Measurements from ENCODE around the gene TOM1L2. TPM values are rescaled to one million over a fixed set of nuclear protein-coding genes. Genes with fewer than 3 reads are reported as not detected.
"Not testable (repeated sequence)": the region's sequence is repeated elsewhere in the genome, so short reads cannot be mapped to it uniquely, and the experiment has no call there.

TOM1L2 gene
- total RNA-seq, 1 experiment from 2014 or later = 6.4 TPM

DNA sequence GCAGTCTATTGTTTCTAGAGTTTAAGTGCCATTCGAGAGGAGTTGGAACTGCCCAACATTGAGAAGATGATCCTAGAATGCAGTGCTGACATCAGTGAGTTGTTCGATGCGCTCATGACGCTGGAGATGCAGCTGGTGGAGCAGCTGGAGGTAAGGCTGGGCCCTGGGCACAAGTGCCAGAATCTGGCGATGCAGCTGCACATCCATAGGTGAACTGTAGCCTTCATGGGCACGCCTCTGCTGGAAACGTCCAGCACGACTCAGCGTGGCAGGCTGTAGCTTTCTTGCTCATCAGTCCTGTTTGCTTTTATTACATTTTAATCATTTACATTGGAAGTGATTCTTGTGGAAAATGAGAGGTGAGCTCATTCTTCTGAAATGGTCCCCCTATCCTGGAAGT is 32.1 kb upstream of the TOM1L2 start:
- DNase-seq = no peak
- Histone ChIP-seq H3K27ac (ENCODE audit: low read length) (no peak overlapping the region), H2AFZ (ENCODE audit: low read length) (no peak overlapping the region), H3K4me1 (ENCODE audit: low read length) (peaks cover 19% of the 10 kb centered on the region), H3K79me2 (ENCODE audit: low read length) (no peaks in the 10 kb centered on the region), H3K4me2 (ENCODE audit: low read depth, low read length, poor library complexity, severe bottlenecking) (no peak overlapping the region), H3K9ac (ENCODE audit: low read length) (no peak overlapping the region), H4K20me1 (ENCODE audit: insufficient read depth, low read depth, low read length) (peaks cover 3% of the 10 kb centered on the region; the same call in 1 of the 2 replicates), H3K9me2 (replicated peaks; ENCODE audit: insufficient read depth, low read length) (no peaks in the 10 kb centered on the region), H3K4me3 (ENCODE audit: low read length) (no peak overlapping the region), H3K36me3 (ENCODE audit: insufficient read depth, low read length) (peaks cover 4% of the 10 kb centered on the region), H3K9me3 (ENCODE audit: low read length) (no peaks in the 10 kb centered on the region), H3K27me3 (ENCODE audit: low read length) (no peaks in the 10 kb centered on the region)

DNA sequence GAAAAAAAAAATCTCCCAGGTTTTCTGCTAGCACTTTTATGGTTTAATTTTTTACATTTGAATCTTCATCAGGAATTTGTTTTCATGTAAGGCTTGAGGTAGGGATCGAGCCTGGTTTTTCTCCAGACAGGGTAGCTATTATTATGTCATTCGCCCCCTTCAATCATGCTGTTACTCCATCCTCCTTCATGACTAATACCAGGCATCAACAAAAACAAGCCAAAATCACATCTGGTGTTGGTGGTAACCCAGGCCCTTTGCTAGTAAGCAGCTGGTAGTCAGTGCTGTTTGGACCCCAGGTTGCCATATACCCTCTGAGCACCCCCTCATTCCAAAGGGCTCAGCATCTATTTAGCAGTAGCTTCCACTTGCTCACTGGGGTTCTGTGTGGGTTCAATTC is 30.0 kb upstream of the TOM1L2 start:
- Histone ChIP-seq H3K9me2 (replicated peaks; ENCODE audit: insufficient read depth, low read length) (no peaks in the 10 kb centered on the region), H3K9ac (ENCODE audit: low read length) (no peak overlapping the region), H3K4me3 (ENCODE audit: low read length) (no peak overlapping the region), H3K4me1 (ENCODE audit: low read length) (peaks cover 19% of the 10 kb centered on the region), H3K27me3 (ENCODE audit: low read length) (no peaks in the 10 kb centered on the region), H3K4me2 (ENCODE audit: low read depth, low read length, poor library complexity, severe bottlenecking) (no peak overlapping the region), H3K9me3 (ENCODE audit: low read length) (no peaks in the 10 kb centered on the region), H2AFZ (ENCODE audit: low read length) (no peak overlapping the region), H4K20me1 (ENCODE audit: insufficient read depth, low read depth, low read length) (peaks cover 3% of the 10 kb centered on the region; the same call in 1 of the 2 replicates), H3K36me3 (ENCODE audit: insufficient read depth, low read length) (peaks cover 4% of the 10 kb centered on the region), H3K27ac (ENCODE audit: low read length) (no peak overlapping the region), H3K79me2 (ENCODE audit: low read length) (no peaks in the 10 kb centered on the region)
- no peak for DNase-seq

DNA sequence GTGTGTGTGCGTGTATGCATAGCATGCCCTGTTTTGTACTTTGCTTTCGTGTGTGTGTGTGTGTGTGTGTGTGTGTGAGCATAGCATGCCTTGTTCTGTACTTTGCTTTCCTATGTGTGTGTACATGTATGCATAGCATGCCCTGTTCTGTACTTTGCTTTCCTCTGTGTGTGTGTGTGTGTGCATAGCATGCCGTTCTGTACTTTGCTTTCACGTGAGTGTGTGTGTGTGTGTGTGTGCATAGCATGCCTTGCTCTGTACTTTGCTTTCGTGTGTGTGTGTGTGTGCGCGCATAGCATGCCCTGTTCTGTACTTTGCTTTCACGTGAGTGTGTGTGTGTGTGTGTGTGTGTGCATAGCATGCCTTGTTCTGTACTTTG is 27.8 kb upstream of the TOM1L2 start:
- no peak overlapping the region for H3K4me2 ChIP-seq (ENCODE audit: low read depth, low read length, poor library complexity, severe bottlenecking)
- H2AFZ ChIP-seq (ENCODE audit: low read length) = no peak overlapping the region
- no peaks in the 10 kb centered on the region for H3K9me2 ChIP-seq (replicated peaks; ENCODE audit: insufficient read depth, low read length)
- H4K20me1 ChIP-seq (ENCODE audit: insufficient read depth, low read depth, low read length) = peaks cover 3% of the 10 kb centered on the region; the same call in 1 of the 2 replicates
- H3K36me3 ChIP-seq (ENCODE audit: insufficient read depth, low read length) = no peaks in the 10 kb centered on the region
- H3K9ac ChIP-seq (ENCODE audit: low read length) = no peak overlapping the region
- no peaks in the 10 kb centered on the region for H3K79me2 ChIP-seq (ENCODE audit: low read length)
- no peak overlapping the region for H3K4me3 ChIP-seq (ENCODE audit: low read length)
- no peaks in the 10 kb centered on the region for H3K27me3 ChIP-seq (ENCODE audit: low read length)
- H3K9me3 ChIP-seq (ENCODE audit: low read length) = no peaks in the 10 kb centered on the region
- H3K27ac ChIP-seq (ENCODE audit: low read length) = no peak overlapping the region
- DNase-seq = no peak
- H3K4me1 ChIP-seq (ENCODE audit: low read length) = peaks cover 19% of the 10 kb centered on the region

DNA sequence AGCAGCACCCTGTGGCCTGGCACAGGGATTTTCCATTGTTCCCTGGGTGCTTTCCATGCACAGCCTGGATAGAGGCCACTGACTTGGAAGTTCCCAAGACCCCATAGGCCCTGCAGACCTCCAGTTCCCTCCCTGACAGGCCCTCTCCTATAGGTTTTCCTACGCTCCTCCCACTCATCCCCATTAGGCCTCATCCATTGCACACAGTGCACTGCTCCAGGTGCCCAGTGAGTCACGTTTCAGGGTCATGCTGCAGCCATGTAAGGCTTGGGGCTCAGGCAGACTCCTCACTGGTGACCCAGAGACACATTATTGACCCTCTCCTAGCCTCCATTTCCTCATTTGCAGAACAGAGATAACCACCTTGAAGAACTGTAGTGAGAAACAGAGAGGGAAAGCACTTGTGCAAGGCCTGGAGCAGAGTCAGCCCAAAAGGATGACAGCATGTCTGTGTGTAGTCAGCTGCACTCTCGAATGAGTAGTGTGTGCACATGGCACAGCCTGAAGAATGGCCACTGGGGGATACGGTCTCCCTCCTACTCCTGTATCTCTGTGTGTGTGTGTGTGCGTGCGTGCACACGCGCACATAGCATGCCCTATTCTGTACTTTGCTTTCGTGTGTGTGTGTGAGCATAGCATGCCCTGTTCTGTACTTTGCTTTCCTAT is 27.3 kb upstream of the TOM1L2 start:
- Histone ChIP-seq H3K9ac (ENCODE audit: low read length) (no peak overlapping the region), H3K79me2 (ENCODE audit: low read length) (no peaks in the 10 kb centered on the region), H4K20me1 (ENCODE audit: insufficient read depth, low read depth, low read length) (peaks cover 3% of the 10 kb centered on the region; the same call in 1 of the 2 replicates), H3K27ac (ENCODE audit: low read length) (no peak overlapping the region), H3K4me2 (ENCODE audit: low read depth, low read length, poor library complexity, severe bottlenecking) (no peak overlapping the region), H3K9me2 (replicated peaks; ENCODE audit: insufficient read depth, low read length) (no peaks in the 10 kb centered on the region), H3K36me3 (ENCODE audit: insufficient read depth, low read length) (no peaks in the 10 kb centered on the region), H3K4me1 (ENCODE audit: low read length) (peaks cover 21% of the 10 kb centered on the region), H3K4me3 (ENCODE audit: low read length) (no peak overlapping the region), H3K27me3 (ENCODE audit: low read length) (no peaks in the 10 kb centered on the region), H3K9me3 (ENCODE audit: low read length) (no peaks in the 10 kb centered on the region), H2AFZ (ENCODE audit: low read length) (no peak overlapping the region)
- DNase-seq = no peak

DNA sequence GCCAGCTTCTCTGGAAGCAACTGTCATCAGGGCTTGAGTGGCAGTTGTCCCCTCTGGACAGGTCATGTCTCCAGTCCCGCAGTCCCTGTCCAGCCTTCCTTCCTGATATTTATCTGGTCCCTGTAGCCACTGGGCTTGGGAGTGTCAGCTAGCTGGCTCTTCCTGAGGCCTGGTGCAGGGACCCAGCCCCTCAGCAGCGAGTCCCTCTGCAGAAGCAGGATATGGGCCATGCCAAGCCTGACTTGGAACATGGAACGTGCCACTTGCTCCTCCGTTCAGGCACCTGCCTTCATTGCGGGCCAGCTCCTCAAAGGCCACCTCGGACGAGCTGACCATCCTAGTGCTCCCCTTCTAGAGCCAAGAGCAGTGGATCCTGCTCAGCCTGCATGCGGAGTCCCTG is 26.7 kb upstream of the TOM1L2 start:
- no peak overlapping the region for H3K4me2 ChIP-seq (ENCODE audit: low read depth, low read length, poor library complexity, severe bottlenecking)
- no peak overlapping the region for H3K9ac ChIP-seq (ENCODE audit: low read length)
- no peaks in the 10 kb centered on the region for H3K9me2 ChIP-seq (replicated peaks; ENCODE audit: insufficient read depth, low read length)
- no peak for DNase-seq
- H3K9me3 ChIP-seq (ENCODE audit: low read length) = no peaks in the 10 kb centered on the region
- no peak overlapping the region for H3K4me3 ChIP-seq (ENCODE audit: low read length)
- H4K20me1 ChIP-seq (ENCODE audit: insufficient read depth, low read depth, low read length) = peaks cover 3% of the 10 kb centered on the region; the same call in 1 of the 2 replicates
- H3K36me3 ChIP-seq (ENCODE audit: insufficient read depth, low read length) = no peaks in the 10 kb centered on the region
- H3K4me1 ChIP-seq (ENCODE audit: low read length) = peaks cover 21% of the 10 kb centered on the region
- H3K79me2 ChIP-seq (ENCODE audit: low read length) = no peaks in the 10 kb centered on the region
- no peak overlapping the region for H3K27ac ChIP-seq (ENCODE audit: low read length)
- H2AFZ ChIP-seq (ENCODE audit: low read length) = no peak overlapping the region
- no peaks in the 10 kb centered on the region for H3K27me3 ChIP-seq (ENCODE audit: low read length)

DNA sequence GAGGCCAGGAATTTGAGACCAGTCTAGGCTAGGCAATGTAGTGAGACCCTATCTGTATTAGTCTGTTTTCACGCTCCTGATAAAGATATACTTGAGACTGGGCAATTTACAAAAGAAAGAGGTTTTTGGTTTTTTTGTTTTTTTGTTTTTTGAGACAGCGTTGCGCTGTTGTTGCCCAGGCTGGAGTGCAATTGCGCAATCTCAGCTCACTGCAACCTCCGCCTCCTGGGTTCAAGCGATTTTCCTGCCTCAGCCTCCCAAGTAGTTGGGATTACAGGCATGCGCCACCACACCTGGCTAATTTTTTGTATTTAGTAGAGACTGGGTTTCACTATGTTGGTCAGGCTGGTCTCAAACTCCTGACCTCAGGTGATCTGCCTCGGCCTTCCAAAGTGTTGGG is 23.7 kb upstream of the TOM1L2 start:
- H3K9me2 ChIP-seq (replicated peaks; ENCODE audit: insufficient read depth, low read length); H4K20me1 ChIP-seq (ENCODE audit: insufficient read depth, low read depth, low read length); H3K27me3 ChIP-seq (ENCODE audit: low read length); DNase-seq; H2AFZ ChIP-seq (ENCODE audit: low read length); H3K9me3 ChIP-seq (ENCODE audit: low read length); H3K79me2 ChIP-seq (ENCODE audit: low read length); H3K27ac ChIP-seq (ENCODE audit: low read length); H3K4me3 ChIP-seq (ENCODE audit: low read length); H3K9ac ChIP-seq (ENCODE audit: low read length); H3K36me3 ChIP-seq (ENCODE audit: insufficient read depth, low read length); H3K4me2 ChIP-seq (ENCODE audit: low read depth, low read length, poor library complexity, severe bottlenecking): not testable (repeated sequence)
- H3K4me1 ChIP-seq (ENCODE audit: low read length) = peaks cover 11% of the 10 kb centered on the region

DNA sequence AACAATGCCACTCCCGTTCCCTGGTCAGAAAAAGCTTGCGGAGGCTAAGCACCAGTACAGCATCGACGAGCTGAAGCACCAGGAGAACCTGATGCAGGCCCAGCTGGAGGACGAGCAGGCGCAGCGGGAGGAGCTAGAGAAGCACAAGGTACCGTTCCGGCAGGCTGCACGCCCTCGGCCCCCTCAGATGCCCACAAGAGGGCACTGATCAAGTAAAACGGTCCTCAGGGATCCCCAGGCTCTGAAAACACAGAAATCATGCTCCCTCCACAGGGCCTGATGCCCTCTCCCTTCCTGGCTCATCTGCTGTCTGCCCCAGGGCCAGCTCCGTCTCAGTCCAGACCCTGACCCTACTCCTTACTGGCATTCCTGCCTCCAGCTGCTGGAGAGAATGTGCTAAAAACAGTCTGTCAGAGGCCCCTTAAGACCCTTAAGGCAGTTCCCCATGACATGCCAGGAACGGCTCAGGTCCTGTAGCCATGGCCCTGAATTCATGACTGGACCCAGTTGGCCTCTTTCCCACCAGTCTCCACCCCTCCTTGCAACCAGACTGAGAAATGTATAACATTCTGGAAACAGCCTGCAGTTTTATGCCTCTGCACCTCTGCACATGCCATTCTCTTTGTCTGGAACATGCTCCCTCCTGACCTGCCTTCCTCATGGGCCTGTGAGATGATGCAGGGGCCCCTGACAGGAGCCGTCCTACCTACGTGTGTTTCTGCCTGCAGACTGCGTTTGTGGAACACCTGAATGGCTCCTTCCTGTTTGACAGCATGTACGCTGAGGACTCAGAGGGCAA is 22.3 kb upstream of the TOM1L2 start:
- Histone ChIP-seq H2AFZ (ENCODE audit: low read length) (no peak overlapping the region), H4K20me1 (ENCODE audit: insufficient read depth, low read depth, low read length) (no peaks in the 10 kb centered on the region), H3K36me3 (ENCODE audit: insufficient read depth, low read length) (no peaks in the 10 kb centered on the region), H3K9me3 (ENCODE audit: low read length) (no peaks in the 10 kb centered on the region), H3K4me3 (ENCODE audit: low read length) (no peak overlapping the region), H3K9ac (ENCODE audit: low read length) (peak overlapping the region; percentile 25), H3K4me2 (ENCODE audit: low read depth, low read length, poor library complexity, severe bottlenecking) (peak overlapping the region; percentile 28), H3K79me2 (ENCODE audit: low read length) (no peaks in the 10 kb centered on the region), H3K27me3 (ENCODE audit: low read length) (no peaks in the 10 kb centered on the region), H3K4me1 (ENCODE audit: low read length) (peaks cover 15% of the 10 kb centered on the region), H3K27ac (ENCODE audit: low read length) (no peak overlapping the region), H3K9me2 (replicated peaks; ENCODE audit: insufficient read depth, low read length) (no peaks in the 10 kb centered on the region)
- peak; percentile 87 for DNase-seq

DNA sequence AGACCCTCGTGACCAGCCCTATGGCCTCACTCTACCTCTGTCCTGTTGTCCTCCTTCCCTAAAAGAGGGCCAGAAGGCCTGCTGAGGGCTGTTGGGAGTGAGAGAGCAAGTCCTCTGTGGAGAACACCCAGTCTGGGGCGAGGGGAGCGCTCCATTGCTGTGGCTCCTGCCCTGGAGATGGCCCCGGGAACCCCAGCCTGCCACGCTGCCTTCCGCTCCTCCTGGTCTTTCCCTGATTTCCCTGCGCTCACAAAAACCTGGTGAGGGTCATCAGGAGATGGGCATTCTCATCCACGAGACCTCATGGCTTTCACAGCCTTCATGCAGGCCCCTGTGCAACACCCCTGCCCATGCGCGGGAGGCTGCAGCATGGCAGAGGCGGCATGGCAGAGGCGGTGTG is 21.7 kb upstream of the TOM1L2 start:
- Histone ChIP-seq H3K4me3 (ENCODE audit: low read length) (no peak overlapping the region), H3K4me2 (ENCODE audit: low read depth, low read length, poor library complexity, severe bottlenecking) (no peak overlapping the region), H3K27ac (ENCODE audit: low read length) (no peak overlapping the region), H3K9ac (ENCODE audit: low read length) (no peak overlapping the region), H2AFZ (ENCODE audit: low read length) (no peak overlapping the region), H3K9me2 (replicated peaks; ENCODE audit: insufficient read depth, low read length) (no peaks in the 10 kb centered on the region), H4K20me1 (ENCODE audit: insufficient read depth, low read depth, low read length) (no peaks in the 10 kb centered on the region), H3K27me3 (ENCODE audit: low read length) (no peaks in the 10 kb centered on the region), H3K36me3 (ENCODE audit: insufficient read depth, low read length) (no peaks in the 10 kb centered on the region), H3K79me2 (ENCODE audit: low read length) (no peaks in the 10 kb centered on the region), H3K4me1 (ENCODE audit: low read length) (peaks cover 15% of the 10 kb centered on the region), H3K9me3 (ENCODE audit: low read length) (no peaks in the 10 kb centered on the region)
- no peak for DNase-seq
